ENCODE results near the gene LHFPL2. TPM values are rescaled to one million over a fixed set of nuclear protein-coding genes. Genes with fewer than 3 reads are reported as not detected.

Gene LHFPL2
- total RNA-seq, 1 experiment from 2014 or later, result 25.9 TPM

- no peak for DNase-seq (ENCODE audit: low read depth)
Measured at GRCh38 chr5:78547183-78547582, 101.4 kb downstream of the LHFPL2 start.

- no peak for DNase-seq (ENCODE audit: low read depth)
Measured at GRCh38 chr5:78546276-78546996, 102.1 kb downstream of the LHFPL2 start.

- DNase-seq (ENCODE audit: low read depth), result no peak
Measured at GRCh38 chr5:78545406-78545805, 103.2 kb downstream of the LHFPL2 start.

GRCh38 chr5:78544561-78545201, 103.9 kb downstream of the LHFPL2 start:
- peak; percentile 24 for DNase-seq (ENCODE audit: low read depth)

GRCh38 chr5:78543916-78544315, 104.7 kb downstream of the LHFPL2 start:
- DNase-seq (ENCODE audit: low read depth), result no peak

- DNase-seq (ENCODE audit: low read depth), result no peak
Measured at GRCh38 chr5:78543292-78543691, 105.3 kb downstream of the LHFPL2 start.

GRCh38 chr5:78542321-78542840, 106.2 kb downstream of the LHFPL2 start:
- DNase-seq (ENCODE audit: low read depth), result no peak

- no peak for DNase-seq (ENCODE audit: low read depth)
Measured at GRCh38 chr5:78541086-78541654, 107.4 kb downstream of the LHFPL2 start.

- no peak for DNase-seq (ENCODE audit: low read depth)
Measured at GRCh38 chr5:78540335-78541085, 108.1 kb downstream of the LHFPL2 start.

GRCh38 chr5:78538240-78538850, 110.2 kb downstream of the LHFPL2 start:
- DNase-seq (ENCODE audit: low read depth), result no peak

- DNase-seq (ENCODE audit: low read depth), result peak; percentile 55
Measured at GRCh38 chr5:78537821-78538220, 110.8 kb downstream of the LHFPL2 start.

GRCh38 chr5:78537411-78537810, 111.2 kb downstream of the LHFPL2 start:
- DNase-seq (ENCODE audit: low read depth), result no peak

- no peak for DNase-seq (ENCODE audit: low read depth)
Measured at GRCh38 chr5:78536661-78537196, 111.8 kb downstream of the LHFPL2 start.

- DNase-seq (ENCODE audit: low read depth), result no peak
Measured at GRCh38 chr5:78534905-78535200, 113.7 kb downstream of the LHFPL2 start.

- DNase-seq (ENCODE audit: low read depth), result peak; percentile 86
Measured at GRCh38 chr5:78534148-78534904, 114.2 kb downstream of the LHFPL2 start.

- DNase-seq (ENCODE audit: low read depth), result peak; percentile 48
Measured at GRCh38 chr5:78533356-78533755, 115.2 kb downstream of the LHFPL2 start.

GRCh38 chr5:78530342-78531096, 118.1 kb downstream of the LHFPL2 start:
- peak; percentile 78 for DNase-seq (ENCODE audit: low read depth)

GRCh38 chr5:78527925-78528324, 120.6 kb downstream of the LHFPL2 start:
- no peak for DNase-seq (ENCODE audit: low read depth)

- peak; percentile 92 for DNase-seq (ENCODE audit: low read depth)
Measured at GRCh38 chr5:78527054-78527859, 121.3 kb downstream of the LHFPL2 start.
